ENCODE data around the gene FAM181A.

Gene FAM181A

DNA sequence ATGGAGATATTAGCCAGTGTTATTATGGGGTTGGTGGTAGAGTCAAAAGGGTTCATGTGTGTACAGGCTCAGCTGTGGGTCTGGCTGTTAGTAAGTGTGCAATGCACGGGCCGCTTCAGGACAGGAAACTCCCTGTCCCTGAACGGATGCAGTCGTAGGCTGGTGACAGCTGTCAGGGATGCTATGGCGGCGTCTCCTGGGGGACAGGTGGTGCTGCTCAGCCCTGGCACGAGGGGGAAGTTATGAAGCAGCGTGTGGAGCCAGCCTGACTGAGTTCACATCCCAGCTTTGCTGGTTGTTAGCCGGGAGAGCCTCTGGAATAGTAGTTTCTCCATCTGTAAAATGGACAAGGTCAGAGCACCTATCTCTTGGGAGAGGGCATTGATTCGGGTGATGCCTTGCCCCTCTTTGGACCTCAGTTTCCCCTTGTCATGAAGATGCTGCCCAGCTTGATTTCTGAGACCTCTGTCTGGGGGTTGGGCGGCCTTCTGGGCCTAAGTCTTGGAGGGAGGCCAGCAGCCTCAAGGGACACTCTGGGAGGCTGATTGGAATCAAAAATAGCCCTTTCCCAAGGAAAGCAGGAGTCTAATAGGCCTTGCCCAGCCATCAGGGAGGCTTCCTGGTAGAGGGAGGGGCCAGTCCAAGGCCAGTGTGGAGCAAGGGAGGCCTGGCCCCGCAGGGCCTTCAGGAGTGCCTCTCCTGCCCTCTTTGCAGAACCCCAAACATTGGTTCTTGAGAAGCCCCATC is 42.1 kb downstream of the FAM181A start:
- peaks cover 5% of the 10 kb centered on the region for H3K27me3 ChIP-seq (ENCODE audit: insufficient read depth, low read length)
- no peaks in the 10 kb centered on the region for H3K4me1 ChIP-seq (ENCODE audit: insufficient read depth, low read length)
- no peaks in the 10 kb centered on the region for H3K36me3 ChIP-seq (ENCODE audit: insufficient read depth, low read length)
- no peak overlapping the region for H3K4me3 ChIP-seq (ENCODE audit: low read length)
- H2AFZ ChIP-seq (ENCODE audit: low read depth, low read length), result no peak overlapping the region
- H3K9me3 ChIP-seq (ENCODE audit: low read length), result no peaks in the 10 kb centered on the region

DNA sequence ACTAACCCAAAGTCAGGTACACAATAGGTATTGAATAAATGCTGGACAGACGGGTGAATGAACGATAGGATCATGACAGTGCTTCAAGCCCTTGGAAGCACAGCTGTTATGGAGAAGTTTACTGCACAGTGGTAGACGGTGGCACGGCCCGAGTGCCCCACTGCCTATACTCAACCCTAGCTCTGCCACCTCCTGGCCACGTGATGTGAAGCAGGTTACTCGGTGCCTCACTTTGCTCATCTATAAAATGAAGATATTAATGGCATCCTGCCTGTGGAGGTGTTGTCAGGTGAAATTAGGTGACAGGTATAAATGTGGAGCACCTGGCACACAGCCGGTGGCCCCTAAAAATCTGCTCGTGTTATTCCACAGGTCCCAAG is 43.4 kb downstream of the FAM181A start:
- Histone ChIP-seq H3K27me3 (ENCODE audit: insufficient read depth, low read length) (peaks cover 5% of the 10 kb centered on the region), H3K9me3 (ENCODE audit: low read length) (no peaks in the 10 kb centered on the region), H3K4me1 (ENCODE audit: insufficient read depth, low read length) (no peaks in the 10 kb centered on the region), H2AFZ (ENCODE audit: low read depth, low read length) (no peak overlapping the region), H3K36me3 (ENCODE audit: insufficient read depth, low read length) (no peaks in the 10 kb centered on the region), H3K4me3 (ENCODE audit: low read length) (no peak overlapping the region)

DNA sequence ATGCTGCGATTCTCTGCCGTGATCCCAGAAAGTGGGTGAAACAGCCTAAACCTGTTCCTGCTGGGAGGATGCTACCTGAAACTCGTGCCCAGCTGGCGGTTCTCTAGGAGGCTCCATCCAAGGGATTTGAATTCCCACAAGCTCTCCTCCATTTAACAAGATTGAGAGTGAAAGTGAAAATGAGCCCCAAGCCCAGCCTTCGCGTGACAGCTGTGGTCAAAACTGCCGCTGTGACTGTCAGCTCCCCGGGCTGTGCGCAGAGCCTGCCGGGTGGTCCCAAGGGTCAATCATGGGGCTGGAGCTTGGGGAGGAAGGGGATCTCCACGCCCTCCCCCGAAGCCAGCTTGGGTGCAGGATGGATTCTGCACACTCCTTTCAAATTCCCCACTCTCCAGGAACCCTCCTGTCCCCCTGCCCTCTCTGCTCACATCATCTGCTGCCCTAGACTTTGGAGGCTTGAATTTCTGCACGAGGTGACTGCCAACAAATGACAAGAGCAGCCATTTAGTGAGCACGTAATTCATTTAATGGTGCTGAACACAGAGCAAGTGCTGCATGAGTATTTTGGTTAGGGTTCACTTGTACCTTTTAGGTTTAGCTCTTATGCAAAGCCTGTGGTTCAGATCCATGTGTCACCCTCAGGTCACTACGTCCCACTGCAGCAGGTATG is 44.0 kb downstream of the FAM181A start:
- peaks cover 5% of the 10 kb centered on the region for H3K27me3 ChIP-seq (ENCODE audit: insufficient read depth, low read length)
- H3K4me1 ChIP-seq (ENCODE audit: insufficient read depth, low read length), result no peaks in the 10 kb centered on the region
- H3K4me3 ChIP-seq (ENCODE audit: low read length), result no peak overlapping the region
- no peaks in the 10 kb centered on the region for H3K36me3 ChIP-seq (ENCODE audit: insufficient read depth, low read length)
- no peak overlapping the region for H2AFZ ChIP-seq (ENCODE audit: low read depth, low read length)
- no peaks in the 10 kb centered on the region for H3K9me3 ChIP-seq (ENCODE audit: low read length)

DNA sequence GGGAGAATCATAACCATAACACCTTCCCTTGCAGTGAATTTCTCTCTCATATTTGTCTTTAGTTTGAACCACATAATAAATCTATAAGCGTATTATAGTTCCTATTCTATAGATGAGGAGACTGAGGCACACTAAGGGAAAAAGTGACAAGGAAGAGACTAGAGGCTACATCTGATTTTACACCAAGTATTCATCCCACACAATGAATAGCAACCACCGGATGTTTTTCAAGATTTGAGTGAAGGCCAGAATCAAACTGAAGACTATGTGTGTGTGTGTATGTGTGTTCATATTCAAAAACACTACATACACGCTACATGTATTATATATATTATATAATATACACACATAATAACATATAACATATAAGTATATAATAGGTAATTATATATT is 44.5 kb downstream of the FAM181A start:
- H3K27me3 ChIP-seq (ENCODE audit: insufficient read depth, low read length), result peaks cover 5% of the 10 kb centered on the region
- no peak overlapping the region for H3K4me3 ChIP-seq (ENCODE audit: low read length)
- H2AFZ ChIP-seq (ENCODE audit: low read depth, low read length), result no peak overlapping the region
- no peaks in the 10 kb centered on the region for H3K4me1 ChIP-seq (ENCODE audit: insufficient read depth, low read length)
- no peaks in the 10 kb centered on the region for H3K36me3 ChIP-seq (ENCODE audit: insufficient read depth, low read length)
- no peaks in the 10 kb centered on the region for H3K9me3 ChIP-seq (ENCODE audit: low read length)

DNA sequence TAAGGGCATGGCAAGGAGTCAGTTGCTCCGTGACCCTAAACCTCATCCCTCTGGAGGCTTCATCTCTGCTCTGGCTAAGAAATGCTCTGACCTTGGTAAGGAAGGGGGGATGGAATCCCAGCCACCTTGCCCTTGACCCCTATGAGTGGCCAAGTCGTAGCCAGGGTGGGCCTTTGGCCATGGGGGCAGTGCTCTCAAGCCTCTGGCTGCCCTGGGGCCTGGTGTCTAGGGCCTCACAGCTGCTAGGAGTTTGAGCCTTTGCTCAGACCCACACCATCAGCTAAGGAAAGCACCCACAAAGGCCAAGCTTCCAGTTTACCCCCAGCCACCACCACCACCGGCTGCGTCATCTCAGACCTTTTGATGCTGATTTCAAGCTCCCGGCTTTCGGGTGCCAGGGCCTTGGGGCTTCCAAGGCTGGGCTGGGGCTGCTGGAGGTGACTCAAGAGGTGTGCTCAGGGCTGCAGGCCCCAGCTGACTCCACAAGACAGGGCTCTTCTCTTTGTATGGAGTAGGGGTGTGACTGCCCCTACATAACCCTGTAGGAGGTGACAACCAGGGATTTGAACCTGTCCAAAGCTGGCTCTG is 45.6 kb downstream of the FAM181A start:
- Histone ChIP-seq H3K4me3 (ENCODE audit: low read length) (no peak overlapping the region), H3K9me3 (ENCODE audit: low read length) (no peaks in the 10 kb centered on the region), H2AFZ (ENCODE audit: low read depth, low read length) (no peak overlapping the region), H3K4me1 (ENCODE audit: insufficient read depth, low read length) (no peaks in the 10 kb centered on the region), H3K36me3 (ENCODE audit: insufficient read depth, low read length) (no peaks in the 10 kb centered on the region), H3K27me3 (ENCODE audit: insufficient read depth, low read length) (peaks cover 5% of the 10 kb centered on the region)

DNA sequence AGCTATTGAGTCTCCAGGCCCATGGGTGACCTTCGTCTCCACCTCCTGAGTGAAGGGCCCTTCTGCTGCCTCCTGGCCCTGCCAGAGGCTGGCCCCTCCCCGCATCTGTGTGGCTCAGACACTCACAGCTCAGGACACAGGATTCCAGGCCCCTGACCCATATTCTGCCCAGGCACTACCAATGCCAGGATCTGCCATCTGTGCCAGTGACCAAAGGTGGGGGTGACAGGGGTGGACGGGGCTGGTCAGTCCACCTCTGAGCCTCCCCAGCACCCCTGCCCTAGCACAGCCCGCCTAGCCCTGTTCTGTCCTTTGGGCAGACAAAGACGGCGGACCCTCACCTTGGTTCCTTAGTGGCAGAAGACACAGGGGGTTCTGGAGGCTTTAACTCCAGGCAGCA is 46.5 kb downstream of the FAM181A start:
- no peaks in the 10 kb centered on the region for H3K36me3 ChIP-seq (ENCODE audit: insufficient read depth, low read length)
- no peaks in the 10 kb centered on the region for H3K4me1 ChIP-seq (ENCODE audit: insufficient read depth, low read length)
- no peaks in the 10 kb centered on the region for H3K9me3 ChIP-seq (ENCODE audit: low read length)

DNA sequence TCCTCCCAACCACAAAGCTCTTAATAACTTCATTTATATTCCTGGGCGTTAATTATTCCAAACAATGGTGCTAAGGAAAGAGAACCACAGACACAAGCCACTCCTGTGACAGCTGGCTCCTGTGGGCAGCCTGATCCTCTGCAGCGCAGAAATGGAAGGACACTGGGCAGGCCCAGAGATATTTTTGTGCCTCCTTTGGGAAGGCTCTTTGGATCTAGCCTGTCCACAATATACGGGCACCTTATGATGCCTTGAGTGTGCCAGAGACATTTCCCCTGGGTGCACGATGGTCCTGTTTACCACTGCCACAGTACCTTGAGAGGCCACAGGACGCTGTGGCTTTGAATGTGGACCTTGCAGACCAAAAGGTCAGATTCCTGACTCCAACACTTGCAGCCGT is 47.2 kb downstream of the FAM181A start:
- Histone ChIP-seq H3K4me3 (ENCODE audit: low read length) (no peak overlapping the region), H3K27me3 (ENCODE audit: insufficient read depth, low read length) (no peaks in the 10 kb centered on the region), H2AFZ (ENCODE audit: low read depth, low read length) (no peak overlapping the region), H3K36me3 (ENCODE audit: insufficient read depth, low read length) (no peaks in the 10 kb centered on the region), H3K9me3 (ENCODE audit: low read length) (no peaks in the 10 kb centered on the region), H3K4me1 (ENCODE audit: insufficient read depth, low read length) (no peaks in the 10 kb centered on the region)

More for the DNA sequence above, 46.5 kb downstream of the FAM181A start:
- H3K4me3 ChIP-seq (ENCODE audit: low read length), result no peak overlapping the region
- no peak overlapping the region for H2AFZ ChIP-seq (ENCODE audit: low read depth, low read length)
- H3K27me3 ChIP-seq (ENCODE audit: insufficient read depth, low read length), result peaks cover 2% of the 10 kb centered on the region

DNA sequence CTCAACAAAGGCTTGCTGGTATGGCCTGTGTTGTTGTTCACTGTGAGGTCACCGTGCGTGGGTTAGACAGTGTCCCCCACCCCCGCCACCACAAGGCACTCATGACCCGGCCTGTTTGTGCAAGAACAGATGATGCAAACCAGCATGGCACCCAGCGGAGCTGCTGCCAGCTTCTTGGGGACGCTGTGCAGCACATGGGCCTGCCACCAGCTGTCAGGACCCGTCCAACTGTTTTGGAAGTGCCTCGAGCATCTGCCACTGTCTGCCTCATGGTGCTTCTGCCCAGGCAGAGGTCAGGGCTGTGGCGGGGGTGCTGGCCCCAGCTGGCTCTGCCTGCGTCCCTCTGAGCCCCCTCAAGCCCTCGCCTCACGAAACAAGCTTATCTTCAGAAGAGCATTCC is 47.7 kb downstream of the FAM181A start:
- H3K9me3 ChIP-seq (ENCODE audit: low read length), result no peaks in the 10 kb centered on the region
- no peaks in the 10 kb centered on the region for H3K36me3 ChIP-seq (ENCODE audit: insufficient read depth, low read length)
- no peaks in the 10 kb centered on the region for H3K27me3 ChIP-seq (ENCODE audit: insufficient read depth, low read length)
- no peak overlapping the region for H2AFZ ChIP-seq (ENCODE audit: low read depth, low read length)
- no peaks in the 10 kb centered on the region for H3K4me1 ChIP-seq (ENCODE audit: insufficient read depth, low read length)
- H3K4me3 ChIP-seq (ENCODE audit: low read length), result no peak overlapping the region

DNA sequence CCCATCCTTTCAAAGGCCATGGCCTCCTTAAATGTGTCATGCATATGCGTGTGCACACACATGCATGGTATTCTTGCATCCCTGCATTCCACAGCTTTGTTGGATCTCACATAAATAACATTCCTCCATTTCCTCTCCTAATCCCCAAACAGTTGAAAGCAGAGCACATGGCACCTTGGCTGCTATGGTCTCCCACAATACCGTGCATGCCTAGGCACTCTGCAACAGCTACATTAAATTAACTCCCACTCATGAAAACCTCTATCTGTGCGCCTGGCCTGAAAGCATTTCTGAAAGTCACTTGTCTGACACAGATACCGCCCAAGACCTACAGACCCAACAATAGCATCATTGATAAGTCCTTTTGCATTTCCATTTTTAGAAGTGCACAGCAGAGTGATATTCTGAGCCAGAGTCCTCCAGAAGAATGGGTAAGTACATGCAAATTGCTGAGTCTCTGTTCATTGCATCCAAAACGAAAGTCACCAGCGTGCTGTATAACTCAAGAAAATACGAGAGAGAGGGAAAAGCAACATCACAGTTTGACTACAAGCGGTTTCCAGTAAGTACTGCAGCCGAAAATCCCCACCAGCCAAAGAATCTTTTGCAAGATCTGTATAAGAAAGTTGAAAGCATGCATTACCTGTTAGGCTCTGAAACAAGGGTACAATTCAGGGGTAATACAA is 48.8 kb downstream of the FAM181A start:
- H3K9me3 ChIP-seq (ENCODE audit: low read length), result no peaks in the 10 kb centered on the region
- no peaks in the 10 kb centered on the region for H3K27me3 ChIP-seq (ENCODE audit: insufficient read depth, low read length)
- no peak overlapping the region for H2AFZ ChIP-seq (ENCODE audit: low read depth, low read length)
- no peak overlapping the region for H3K4me3 ChIP-seq (ENCODE audit: low read length)
- H3K36me3 ChIP-seq (ENCODE audit: insufficient read depth, low read length), result no peaks in the 10 kb centered on the region
- H3K4me1 ChIP-seq (ENCODE audit: insufficient read depth, low read length), result no peaks in the 10 kb centered on the region

DNA sequence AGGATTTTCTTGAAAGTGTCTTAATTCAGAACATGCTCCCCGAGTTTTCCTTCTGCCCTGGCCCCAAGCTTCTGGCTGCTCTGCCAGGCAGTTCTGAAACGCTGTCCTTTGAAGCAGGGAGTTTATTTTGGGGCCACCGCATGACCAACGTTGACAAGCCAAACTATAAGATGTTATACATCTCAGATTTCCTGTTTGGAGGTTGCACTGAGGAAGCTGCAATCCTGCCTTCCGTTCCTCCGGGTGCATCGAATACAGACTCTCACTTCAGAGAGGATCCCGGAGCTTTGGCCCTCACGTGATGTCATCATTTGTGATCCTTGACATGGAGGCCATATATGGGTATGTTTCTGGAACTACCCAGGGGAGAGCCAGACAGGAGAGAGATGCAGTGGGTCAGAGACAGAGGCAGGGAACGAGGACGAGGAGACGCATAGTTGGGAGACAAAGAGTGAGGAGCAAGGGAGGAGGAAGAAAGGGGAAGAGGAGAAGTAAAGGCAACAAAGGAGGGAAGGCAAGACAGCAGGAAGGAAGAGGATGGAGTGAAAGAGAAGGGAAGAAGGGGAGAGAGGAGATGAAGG is 49.4 kb downstream of the FAM181A start, which contains the start of gene ASB2:
ASB2 (minus strand) TSS at position 94 of the 581 bp plus-strand sequence. CDS start 12,031 bp downstream, outside the sequence.
- Histone ChIP-seq H3K27me3 (ENCODE audit: insufficient read depth, low read length) (no peaks in the 10 kb centered on the region), H2AFZ (ENCODE audit: low read depth, low read length) (no peak within 1 kb of the TSS), H3K4me1 (ENCODE audit: insufficient read depth, low read length) (no peaks in the 10 kb centered on the region), H3K4me3 (ENCODE audit: low read length) (no peak within 1 kb of the TSS), H3K36me3 (ENCODE audit: insufficient read depth, low read length) (no peaks in the 10 kb centered on the region), H3K9me3 (ENCODE audit: low read length) (no peaks in the 10 kb centered on the region)

DNA sequence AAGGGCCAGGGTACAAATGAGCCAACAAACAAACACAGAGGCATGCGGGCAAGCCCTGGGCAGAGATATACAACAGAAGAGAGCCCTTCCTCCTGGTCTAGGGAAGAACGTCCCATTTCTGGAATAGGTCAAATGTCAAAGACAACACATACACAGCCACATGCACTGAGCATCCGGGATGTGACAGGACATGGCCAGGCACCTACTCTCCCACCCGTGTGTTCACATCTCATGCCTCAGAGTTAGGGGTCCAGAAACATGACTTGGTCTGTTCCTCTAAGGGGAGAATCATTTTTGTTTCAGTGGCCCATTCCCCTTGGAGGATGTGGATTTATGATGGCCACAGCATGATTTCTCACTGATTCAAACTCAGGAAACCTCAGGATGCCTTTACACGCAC is 50.0 kb downstream of the FAM181A start:
- no peaks in the 10 kb centered on the region for H3K36me3 ChIP-seq (ENCODE audit: insufficient read depth, low read length)
- H3K27me3 ChIP-seq (ENCODE audit: insufficient read depth, low read length), result no peaks in the 10 kb centered on the region
- no peak overlapping the region for H2AFZ ChIP-seq (ENCODE audit: low read depth, low read length)
- H3K9me3 ChIP-seq (ENCODE audit: low read length), result no peaks in the 10 kb centered on the region
- no peaks in the 10 kb centered on the region for H3K4me1 ChIP-seq (ENCODE audit: insufficient read depth, low read length)
- H3K4me3 ChIP-seq (ENCODE audit: low read length), result no peak overlapping the region

DNA sequence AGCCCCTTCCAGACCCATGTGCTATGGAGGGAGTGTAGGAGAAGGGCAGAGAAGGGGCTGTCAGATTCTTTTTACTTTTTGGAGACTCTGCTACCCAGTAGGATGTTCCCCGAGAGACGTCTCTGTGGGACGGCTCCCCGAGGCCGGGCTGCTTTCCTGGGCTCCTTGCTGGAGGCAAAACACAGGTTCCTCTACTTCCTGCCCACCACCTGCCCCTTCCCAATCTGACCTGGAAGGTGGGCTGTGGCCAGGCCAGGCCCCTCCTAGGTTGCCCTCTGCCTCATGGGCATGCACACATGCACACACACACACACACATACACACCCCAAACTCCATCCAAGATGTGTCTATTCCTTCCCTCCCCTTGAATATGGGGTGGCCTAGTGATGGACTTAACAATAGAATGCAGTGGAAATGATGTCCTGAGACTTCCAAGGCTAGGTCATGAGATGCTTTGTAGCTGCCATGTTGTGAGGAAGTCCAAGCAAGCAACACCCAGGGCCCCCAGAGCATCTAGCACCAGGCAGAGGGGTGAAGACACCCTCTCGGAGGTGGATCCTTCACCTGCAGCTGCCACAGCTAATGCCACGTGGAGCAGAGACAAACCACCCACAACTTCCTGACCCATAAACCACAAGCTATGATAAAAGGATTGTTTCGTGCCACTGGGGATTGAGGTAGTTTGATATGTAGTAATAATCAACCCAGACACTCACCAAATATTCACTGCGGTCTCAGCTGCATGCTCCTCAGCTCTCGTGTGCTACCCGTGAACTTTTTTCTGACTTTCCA is 50.8 kb downstream of the FAM181A start:
- Histone ChIP-seq H3K4me1 (ENCODE audit: insufficient read depth, low read length) (no peaks in the 10 kb centered on the region), H2AFZ (ENCODE audit: low read depth, low read length) (no peak overlapping the region), H3K27me3 (ENCODE audit: insufficient read depth, low read length) (no peaks in the 10 kb centered on the region), H3K9me3 (ENCODE audit: low read length) (no peaks in the 10 kb centered on the region), H3K4me3 (ENCODE audit: low read length) (no peak overlapping the region), H3K36me3 (ENCODE audit: insufficient read depth, low read length) (no peaks in the 10 kb centered on the region)
